HAP-1 (cell line): Measurements from ENCODE around the gene C17orf67.
A peak's percentile ranks its signal among the peaks of the same experiment; 100 is the strongest.

Experiments used
- DNase-seq, 2 experiments: peaks; one replicate each; pipeline ENCODE4 v3.0.0-alpha.2; 2016 to 2020; ENCODE audit warnings: low spot score in 2 of 2
- H3K27me3 ChIP-seq: fragments of 250-450 bp; sonication (Bioruptor Pico); 2 replicates; pipeline ENCODE4 v1.5.1; 2020; ENCODE audit warnings: low read depth, mild to moderate bottlenecking, moderate library complexity
- H3K36me3 ChIP-seq: fragments of 250-450 bp; sonication (Bioruptor Pico); replicated peaks from 2 replicates; pipeline ENCODE4 v1.5.1; 2020; ENCODE audit warnings: mild to moderate bottlenecking
- H3K4me1 ChIP-seq: fragments of 250-450 bp; sonication (Bioruptor Pico); 2 replicates; pipeline ENCODE4 v1.5.1; 2020; ENCODE audit warnings: mild to moderate bottlenecking
- H3K4me3 ChIP-seq: fragments of 250-450 bp; sonication (Bioruptor Pico); 2 replicates; pipeline ENCODE4 v1.5.1; 2020; ENCODE audit warnings: mild to moderate bottlenecking, moderate library complexity
- H3K9me3 ChIP-seq: fragments of 250-450 bp; sonication (Bioruptor Pico); 2 replicates; pipeline ENCODE4 v1.5.1; 2020; ENCODE audit warnings: mild to moderate bottlenecking, moderate library complexity
- in situ Hi-C: fragments of 300-500 bp; cut with MboI; formaldehyde crosslinking; loops from 3 replicates; pipeline ENCODE4 v1.14.3; 2020; ENCODE audit warnings: low sequenced_read_pairs, inconsistent platforms, mixed read lengths

The C17orf67 gene

DNA sequence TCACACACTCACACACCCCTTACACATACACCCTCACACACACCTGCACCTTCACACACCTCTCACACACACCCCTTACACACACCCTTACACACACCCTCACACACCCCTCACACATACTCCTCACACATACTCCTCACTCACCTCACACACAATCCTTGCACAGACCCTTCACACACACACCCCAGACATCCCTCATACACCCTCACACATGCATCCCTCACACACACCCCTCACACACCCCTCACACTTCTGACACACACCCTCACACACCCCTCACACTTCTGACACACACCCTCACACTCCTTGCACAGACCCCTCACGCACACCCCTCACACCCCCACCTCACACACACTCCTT, 23.9 kb downstream of the C17orf67 start:
- in situ Hi-C loops = no loop called here
- H3K4me3 ChIP-seq = no peak overlapping the region
- no peaks in the 10 kb centered on the region for H3K27me3 ChIP-seq

DNA sequence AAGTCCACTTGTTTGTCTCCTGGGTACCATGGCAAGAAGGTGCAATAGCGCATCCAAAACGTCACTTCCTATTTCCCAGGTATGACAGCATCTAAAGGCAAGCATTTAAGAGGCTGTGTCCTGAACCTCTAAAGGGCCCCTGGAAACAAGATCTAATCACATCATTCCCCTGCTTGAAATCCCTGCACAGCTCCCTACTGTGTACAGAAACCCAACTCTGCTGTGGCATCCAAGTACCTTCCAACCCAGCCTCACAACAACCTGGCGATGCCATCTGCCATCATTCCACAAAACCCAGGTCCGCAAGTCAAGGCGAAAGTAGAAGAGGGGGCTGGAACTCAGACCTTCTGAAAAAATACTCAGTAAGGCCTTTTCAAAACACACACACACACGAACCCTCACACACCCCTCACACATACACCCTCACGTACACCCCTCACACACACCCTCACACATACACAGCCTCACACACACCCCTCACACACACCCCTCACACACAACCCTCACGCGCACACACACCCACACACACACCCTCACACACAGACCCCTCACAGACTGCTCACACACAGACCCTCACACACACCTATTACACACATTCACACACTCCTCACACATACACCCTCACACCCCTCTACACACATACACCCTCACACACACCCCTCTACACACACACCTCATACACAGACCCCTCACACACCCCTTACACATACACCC, 24.5 kb downstream of the C17orf67 start:
- no peaks in the 10 kb centered on the region for H3K27me3 ChIP-seq
- no peaks in the 10 kb centered on the region for H3K36me3 ChIP-seq
- no peaks in the 10 kb centered on the region for H3K4me1 ChIP-seq
- no peak overlapping the region for H3K4me3 ChIP-seq
- no peak for DNase-seq
- no peaks in the 10 kb centered on the region for H3K9me3 ChIP-seq
- in situ Hi-C loops = no loop called here

More for the DNA sequence above, 23.9 kb downstream of the C17orf67 start:
- Histone ChIP-seq H3K4me1 (no peaks in the 10 kb centered on the region), H3K36me3 (no peaks in the 10 kb centered on the region), H3K9me3 (no peaks in the 10 kb centered on the region)
- DNase-seq = no peak

DNA sequence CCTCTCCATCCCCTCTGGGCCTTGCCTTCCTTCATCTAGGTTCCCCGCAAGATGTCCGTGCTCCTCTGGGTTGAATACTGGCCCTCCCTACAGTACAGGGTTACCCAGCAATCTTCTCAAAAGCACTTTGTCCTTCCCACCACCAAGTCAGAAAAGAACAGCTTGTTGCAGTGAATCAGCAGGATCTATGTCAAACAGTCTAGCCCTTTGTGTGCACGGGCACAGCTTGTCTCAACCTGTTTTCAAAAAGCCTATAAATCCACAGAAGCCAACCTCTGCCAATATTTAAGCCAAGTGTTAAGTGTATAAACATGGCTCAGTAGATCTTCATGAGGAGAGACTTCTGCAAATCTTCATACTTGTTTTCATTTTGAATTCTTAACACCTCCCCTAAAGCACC, 25.2 kb downstream of the C17orf67 start:
- in situ Hi-C loops = no loop called here
- Histone ChIP-seq H3K4me3 (no peak overlapping the region), H3K9me3 (no peaks in the 10 kb centered on the region), H3K27me3 (no peaks in the 10 kb centered on the region), H3K4me1 (no peaks in the 10 kb centered on the region), H3K36me3 (no peaks in the 10 kb centered on the region)
- DNase-seq = no peak

DNA sequence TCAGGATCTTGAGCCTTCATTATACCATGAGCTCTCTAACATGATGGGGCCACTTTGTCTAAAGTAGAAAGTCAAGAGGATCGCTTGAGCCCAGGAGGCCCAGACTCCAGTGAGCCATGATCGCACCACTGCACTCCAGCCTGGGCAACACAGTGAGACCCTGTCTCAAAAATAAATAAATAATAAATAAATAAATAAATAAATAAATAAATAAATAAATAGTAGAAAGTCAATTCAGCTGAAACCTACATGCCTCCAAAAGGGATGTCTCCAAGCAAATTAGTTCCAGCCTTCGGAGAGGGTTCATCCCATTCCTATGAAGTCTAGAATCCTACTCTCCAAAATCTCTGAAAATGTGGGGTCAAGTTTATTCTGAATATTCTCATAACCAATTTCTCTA, 26.0 kb downstream of the C17orf67 start:
- Histone ChIP-seq H3K9me3 (no peaks in the 10 kb centered on the region), H3K36me3 (no peaks in the 10 kb centered on the region), H3K4me3 (no peak overlapping the region), H3K27me3 (no peaks in the 10 kb centered on the region), H3K4me1 (no peaks in the 10 kb centered on the region)
- in situ Hi-C loops = no loop called here
- no peak for DNase-seq

DNA sequence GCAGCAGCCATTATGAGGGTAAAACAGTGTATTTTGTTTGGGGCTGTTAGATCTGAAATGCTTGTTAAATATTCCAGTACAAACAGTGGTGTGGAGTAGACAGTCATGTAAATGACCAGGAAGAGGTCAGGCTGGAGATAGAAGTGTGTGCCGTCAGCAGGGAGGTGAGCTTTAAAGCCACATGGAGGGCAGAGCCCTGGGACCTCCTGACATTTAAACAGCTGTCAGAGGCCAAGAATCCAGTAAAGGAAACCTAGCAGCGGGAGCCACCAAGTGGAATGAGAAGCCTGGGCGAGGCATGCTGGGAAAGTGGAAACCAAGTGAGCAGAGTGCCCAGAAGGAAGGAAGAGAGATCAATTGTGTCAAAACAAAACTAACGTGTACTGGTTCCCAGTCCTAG, 26.8 kb downstream of the C17orf67 start:
- no peak overlapping the region for H3K4me3 ChIP-seq
- H3K9me3 ChIP-seq = no peaks in the 10 kb centered on the region
- no peaks in the 10 kb centered on the region for H3K27me3 ChIP-seq
- H3K4me1 ChIP-seq = no peaks in the 10 kb centered on the region
- H3K36me3 ChIP-seq = no peaks in the 10 kb centered on the region
- no peak for DNase-seq
- in situ Hi-C loops = no loop called here

DNA sequence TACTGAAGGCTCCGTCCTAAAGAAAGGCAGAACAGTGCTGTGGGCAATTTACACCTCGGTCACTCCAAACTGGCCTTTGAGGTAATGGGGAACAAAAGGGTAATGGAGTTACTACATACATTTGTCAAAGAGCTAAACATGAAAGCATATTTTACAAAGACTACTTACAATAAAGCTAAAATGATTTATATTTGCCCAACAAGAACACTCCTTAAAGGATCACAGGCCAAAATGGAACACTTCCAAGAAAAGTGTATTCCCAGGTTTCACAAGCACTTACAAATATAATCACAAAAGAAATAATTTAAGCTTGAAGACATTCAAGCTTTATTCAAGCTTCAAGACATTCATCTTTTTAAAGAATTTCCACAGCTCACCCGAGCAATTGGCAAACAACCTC, 29.3 kb downstream of the C17orf67 start:
- Histone ChIP-seq H3K9me3 (no peaks in the 10 kb centered on the region), H3K36me3 (no peaks in the 10 kb centered on the region), H3K4me1 (no peaks in the 10 kb centered on the region), H3K27me3 (no peaks in the 10 kb centered on the region), H3K4me3 (no peak overlapping the region)
- DNase-seq = no peak
- in situ Hi-C loops = no loop called here

GRCh38 chr17:56803071-56803470, 30.6 kb downstream of the C17orf67 start:
- Histone ChIP-seq H3K36me3 (no peaks in the 10 kb centered on the region), H3K9me3 (no peaks in the 10 kb centered on the region), H3K27me3 (no peaks in the 10 kb centered on the region), H3K4me3 (no peak overlapping the region), H3K4me1 (peaks cover 7% of the 10 kb centered on the region)
- no peak for DNase-seq
- in situ Hi-C loops = no loop called here

DNA sequence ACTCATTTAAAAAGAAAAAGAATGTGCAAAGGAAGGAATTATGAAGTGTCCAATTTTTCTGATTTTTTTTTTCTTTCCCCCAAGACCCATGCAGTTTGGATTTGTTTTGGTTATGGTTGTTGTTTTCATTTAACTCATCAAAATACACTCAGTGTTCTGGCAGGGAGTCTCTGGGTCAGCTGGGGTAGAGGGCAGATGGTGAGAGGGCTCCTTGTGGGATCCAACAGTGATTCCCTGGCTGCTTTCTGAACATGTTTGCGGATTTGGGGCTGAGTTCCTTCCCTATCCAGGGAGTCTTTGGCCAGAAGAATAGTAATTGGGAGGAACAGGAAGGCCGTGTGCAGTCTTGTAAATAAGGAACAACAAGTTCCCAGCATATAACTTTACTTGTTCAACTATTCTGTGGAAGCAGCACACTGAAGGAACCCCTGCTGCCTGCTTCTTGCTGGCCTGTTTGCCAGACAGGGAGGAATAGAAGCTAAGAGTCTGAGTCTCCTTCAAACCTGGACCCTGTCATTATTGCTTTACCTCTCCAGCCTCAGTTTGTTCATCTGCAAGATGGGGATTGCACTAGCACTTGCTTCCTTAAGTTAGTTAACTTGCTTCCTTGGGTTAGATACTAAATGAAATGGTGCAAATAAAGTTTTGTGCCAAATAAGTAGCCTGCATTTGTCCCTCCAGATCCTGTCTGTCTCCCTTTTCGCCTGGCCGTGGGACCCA, 32.1 kb downstream of the C17orf67 start:
- DNase-seq = no peak
- Histone ChIP-seq H3K4me1 (peaks cover 7% of the 10 kb centered on the region), H3K36me3 (no peaks in the 10 kb centered on the region), H3K4me3 (no peak overlapping the region), H3K27me3 (no peaks in the 10 kb centered on the region), H3K9me3 (no peaks in the 10 kb centered on the region)
- in situ Hi-C loops = no loop called here

GRCh38 chr17:56798916-56799315, 34.8 kb downstream of the C17orf67 start:
- H3K36me3 ChIP-seq = no peaks in the 10 kb centered on the region
- peaks cover 7% of the 10 kb centered on the region for H3K4me1 ChIP-seq
- no peak overlapping the region for H3K4me3 ChIP-seq
- in situ Hi-C loops = no loop called here
- H3K27me3 ChIP-seq = no peaks in the 10 kb centered on the region
- H3K9me3 ChIP-seq = no peaks in the 10 kb centered on the region
- peak; percentile 12 to 51 for DNase-seq

GRCh38 chr17:56796536-56796935, 37.2 kb downstream of the C17orf67 start:
- H3K9me3 ChIP-seq = no peaks in the 10 kb centered on the region
- in situ Hi-C loops = no loop called here

GRCh38 chr17:56795221-56795865, 38.4 kb downstream of the C17orf67 start:
- in situ Hi-C loops = no loop called here
- Histone ChIP-seq H3K4me3 (no peak overlapping the region), H3K27me3 (no peaks in the 10 kb centered on the region), H3K9me3 (no peaks in the 10 kb centered on the region), H3K36me3 (no peaks in the 10 kb centered on the region), H3K4me1 (peaks cover 7% of the 10 kb centered on the region)
- no peak for DNase-seq

More at GRCh38 chr17:56796536-56796935, 37.2 kb downstream of the C17orf67 start:
- Histone ChIP-seq H3K36me3 (no peaks in the 10 kb centered on the region), H3K4me3 (no peak overlapping the region), H3K4me1 (peaks cover 7% of the 10 kb centered on the region), H3K27me3 (no peaks in the 10 kb centered on the region)
- DNase-seq = no peak

GRCh38 chr17:56793957-56794356, 39.8 kb downstream of the C17orf67 start:
- Histone ChIP-seq H3K27me3 (no peaks in the 10 kb centered on the region), H3K4me1 (peaks cover 3% of the 10 kb centered on the region), H3K36me3 (no peaks in the 10 kb centered on the region), H3K4me3 (no peak overlapping the region), H3K9me3 (no peaks in the 10 kb centered on the region)
- in situ Hi-C loops = no loop called here
- DNase-seq = no peak

DNA sequence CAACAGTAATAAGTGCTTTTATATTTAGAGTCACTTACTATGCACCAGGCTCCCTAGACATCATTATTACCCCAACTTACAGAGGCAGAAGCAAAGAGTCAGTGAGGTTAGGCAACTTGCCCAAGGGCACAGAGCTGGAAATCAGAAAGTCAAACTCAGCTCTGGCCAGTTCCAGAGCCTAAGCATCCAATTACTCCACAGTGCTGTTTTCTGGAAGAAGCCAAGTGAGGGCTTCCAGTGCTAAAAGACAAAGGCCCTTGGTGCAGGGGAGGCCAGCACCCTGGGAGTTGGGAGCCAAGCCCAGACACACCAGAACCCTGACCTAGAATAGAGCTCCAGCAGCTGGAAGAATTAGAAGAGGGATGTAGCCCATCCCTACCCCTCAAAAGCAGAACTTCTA, 40.2 kb downstream of the C17orf67 start:
- no peaks in the 10 kb centered on the region for H3K9me3 ChIP-seq
- no peaks in the 10 kb centered on the region for H3K27me3 ChIP-seq
- H3K36me3 ChIP-seq = no peaks in the 10 kb centered on the region
- DNase-seq = no peak
- no peak overlapping the region for H3K4me3 ChIP-seq
- H3K4me1 ChIP-seq = no peaks in the 10 kb centered on the region
- in situ Hi-C loops = no loop called here

DNA sequence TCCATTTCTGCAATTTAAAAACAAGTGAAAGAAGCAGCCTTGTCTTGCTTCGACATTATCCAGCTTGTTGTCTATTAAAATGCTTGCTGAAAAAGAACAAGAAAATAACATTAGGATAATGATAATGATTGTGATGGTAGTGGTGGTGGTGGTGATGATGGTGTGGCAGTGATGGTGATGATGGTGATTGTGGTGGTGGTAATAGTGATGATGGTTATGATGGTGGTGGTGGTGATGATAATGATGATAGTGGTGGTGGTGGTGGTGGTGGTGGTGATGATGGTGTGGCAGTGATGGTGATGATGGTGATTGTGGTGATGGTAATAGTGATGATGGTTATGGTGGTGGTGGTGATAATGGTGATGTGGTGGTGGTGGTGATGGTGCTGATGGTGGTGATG, 41.5 kb downstream of the C17orf67 start:
- H3K27me3 ChIP-seq = no peaks in the 10 kb centered on the region
- H3K36me3 ChIP-seq = no peaks in the 10 kb centered on the region
- H3K4me1 ChIP-seq = no peaks in the 10 kb centered on the region
- no peak for DNase-seq
- no peak overlapping the region for H3K4me3 ChIP-seq
- in situ Hi-C loops = no loop called here
- no peaks in the 10 kb centered on the region for H3K9me3 ChIP-seq
